Neural cell (in vitro differentiated cells): ENCODE results near the gene ZNF585A.
"Not testable (repeated sequence)": the region's sequence is repeated elsewhere in the genome, so short reads cannot be mapped to it uniquely, and the experiment has no call there.

Experiments used
- EP300 ChIP-seq: fragments of 450-650 bp; conservative IDR thresholded peaks from 2 replicates; pipeline ENCODE4 v1.6.1; 2014; ENCODE audit warnings: antibody characterized with exemption, mild to moderate bottlenecking, moderate library complexity; ENCODE audit not compliant: poor library complexity, severe bottlenecking
- EZH2 ChIP-seq: fragments of 200-600, 300-800 bp; shearing (Covaris generic), sonication (generic); IDR thresholded peaks from 2 replicates; pipeline ENCODE4 v1.6.1; 2014; ENCODE audit warnings: antibody characterized with exemption, low read length, borderline replicate concordance, mild to moderate bottlenecking; ENCODE audit not compliant: insufficient read depth, poor library complexity, severe bottlenecking
- MXI1 ChIP-seq: fragments of 450-650 bp; conservative IDR thresholded peaks from 2 replicates; pipeline ENCODE4 v1.6.1; 2014; ENCODE audit warnings: antibody characterized with exemption, mild to moderate bottlenecking; ENCODE audit not compliant: poor library complexity, severe bottlenecking
- POLR2AphosphoS5 ChIP-seq: IDR thresholded peaks from 2 replicates; pipeline ENCODE4 v1.6.1; 2012
- RAD21 ChIP-seq: fragments of 450-650 bp; conservative IDR thresholded peaks from 2 replicates; pipeline ENCODE4 v1.6.1; 2014; ENCODE audit warnings: antibody characterized with exemption, mild to moderate bottlenecking, moderate library complexity
- SMC3 ChIP-seq: fragments of 450-650 bp; conservative IDR thresholded peaks from 2 replicates; pipeline ENCODE4 v1.6.1; 2014; ENCODE audit warnings: antibody characterized with exemption, mild to moderate bottlenecking, moderate library complexity; ENCODE audit not compliant: poor library complexity
- TF ChIP-seq, protein P1 (sequence below): fragments of 450-650 bp; IDR thresholded peaks from 2 replicates; pipeline ENCODE4 v1.5.1; 2014; ENCODE audit warnings: antibody characterized with exemption, mild to moderate bottlenecking, moderate library complexity; ENCODE audit not compliant: poor library complexity, severe bottlenecking
- TF ChIP-seq, protein P2 (sequence below): IDR thresholded peaks from 2 replicates; pipeline ENCODE4 v1.6.1; 2012; ENCODE audit warnings: borderline replicate concordance

DNA sequence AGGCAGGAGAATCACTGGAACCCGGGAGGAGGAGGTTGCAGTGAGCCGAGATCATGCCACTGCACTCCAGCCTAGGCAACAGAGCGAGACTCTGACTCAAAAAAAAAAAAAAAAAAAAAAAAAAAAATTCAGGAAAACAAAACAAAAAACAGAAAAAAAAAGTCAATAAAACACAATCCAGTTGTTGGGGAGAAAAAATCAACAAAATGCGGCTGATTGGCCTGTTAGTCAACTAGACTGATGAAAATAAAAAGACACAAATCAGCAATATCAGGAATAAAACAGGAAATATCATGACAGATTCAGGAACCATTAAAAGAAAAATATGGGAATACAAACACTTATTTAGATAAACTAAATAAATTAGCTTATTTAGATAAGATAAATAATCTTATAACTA is 22.8 kb upstream of the ZNF585A start:
- TF ChIP-seq SMC3, POLR2AphosphoS5, RAD21, EZH2, EP300, MXI1: not testable (repeated sequence)
- TF ChIP-seq, protein P1, sequence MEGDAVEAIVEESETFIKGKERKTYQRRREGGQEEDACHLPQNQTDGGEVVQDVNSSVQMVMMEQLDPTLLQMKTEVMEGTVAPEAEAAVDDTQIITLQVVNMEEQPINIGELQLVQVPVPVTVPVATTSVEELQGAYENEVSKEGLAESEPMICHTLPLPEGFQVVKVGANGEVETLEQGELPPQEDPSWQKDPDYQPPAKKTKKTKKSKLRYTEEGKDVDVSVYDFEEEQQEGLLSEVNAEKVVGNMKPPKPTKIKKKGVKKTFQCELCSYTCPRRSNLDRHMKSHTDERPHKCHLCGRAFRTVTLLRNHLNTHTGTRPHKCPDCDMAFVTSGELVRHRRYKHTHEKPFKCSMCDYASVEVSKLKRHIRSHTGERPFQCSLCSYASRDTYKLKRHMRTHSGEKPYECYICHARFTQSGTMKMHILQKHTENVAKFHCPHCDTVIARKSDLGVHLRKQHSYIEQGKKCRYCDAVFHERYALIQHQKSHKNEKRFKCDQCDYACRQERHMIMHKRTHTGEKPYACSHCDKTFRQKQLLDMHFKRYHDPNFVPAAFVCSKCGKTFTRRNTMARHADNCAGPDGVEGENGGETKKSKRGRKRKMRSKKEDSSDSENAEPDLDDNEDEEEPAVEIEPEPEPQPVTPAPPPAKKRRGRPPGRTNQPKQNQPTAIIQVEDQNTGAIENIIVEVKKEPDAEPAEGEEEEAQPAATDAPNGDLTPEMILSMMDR: not testable (repeated sequence)
- TF ChIP-seq, protein P2, sequence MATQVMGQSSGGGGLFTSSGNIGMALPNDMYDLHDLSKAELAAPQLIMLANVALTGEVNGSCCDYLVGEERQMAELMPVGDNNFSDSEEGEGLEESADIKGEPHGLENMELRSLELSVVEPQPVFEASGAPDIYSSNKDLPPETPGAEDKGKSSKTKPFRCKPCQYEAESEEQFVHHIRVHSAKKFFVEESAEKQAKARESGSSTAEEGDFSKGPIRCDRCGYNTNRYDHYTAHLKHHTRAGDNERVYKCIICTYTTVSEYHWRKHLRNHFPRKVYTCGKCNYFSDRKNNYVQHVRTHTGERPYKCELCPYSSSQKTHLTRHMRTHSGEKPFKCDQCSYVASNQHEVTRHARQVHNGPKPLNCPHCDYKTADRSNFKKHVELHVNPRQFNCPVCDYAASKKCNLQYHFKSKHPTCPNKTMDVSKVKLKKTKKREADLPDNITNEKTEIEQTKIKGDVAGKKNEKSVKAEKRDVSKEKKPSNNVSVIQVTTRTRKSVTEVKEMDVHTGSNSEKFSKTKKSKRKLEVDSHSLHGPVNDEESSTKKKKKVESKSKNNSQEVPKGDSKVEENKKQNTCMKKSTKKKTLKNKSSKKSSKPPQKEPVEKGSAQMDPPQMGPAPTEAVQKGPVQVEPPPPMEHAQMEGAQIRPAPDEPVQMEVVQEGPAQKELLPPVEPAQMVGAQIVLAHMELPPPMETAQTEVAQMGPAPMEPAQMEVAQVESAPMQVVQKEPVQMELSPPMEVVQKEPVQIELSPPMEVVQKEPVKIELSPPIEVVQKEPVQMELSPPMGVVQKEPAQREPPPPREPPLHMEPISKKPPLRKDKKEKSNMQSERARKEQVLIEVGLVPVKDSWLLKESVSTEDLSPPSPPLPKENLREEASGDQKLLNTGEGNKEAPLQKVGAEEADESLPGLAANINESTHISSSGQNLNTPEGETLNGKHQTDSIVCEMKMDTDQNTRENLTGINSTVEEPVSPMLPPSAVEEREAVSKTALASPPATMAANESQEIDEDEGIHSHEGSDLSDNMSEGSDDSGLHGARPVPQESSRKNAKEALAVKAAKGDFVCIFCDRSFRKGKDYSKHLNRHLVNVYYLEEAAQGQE: not testable (repeated sequence)
